SK-N-SH (cell line): ENCODE results near the gene NPIPA1. TPM values are rescaled to one million over a fixed set of nuclear protein-coding genes. Genes with fewer than 3 reads are reported as not detected.

Experiments
- CTCF ChIA-PET: fragments of 300-600, 350-600 bp; formaldehyde crosslinking; extraction: SDS; loops from one replicate; lab custom pipeline; 2021; lab: Yijun Ruan, JAX
- POLR2A ChIA-PET: fragments of 350-600 bp; sonication (Branson Sonifier 250); formaldehyde crosslinking; extraction: SDS; loops from one replicate; lab custom pipeline; 2020; ENCODE audit warnings: antibody characterized with exemption, inconsistent platforms; lab: Yijun Ruan, JAX
- DNase-seq: peaks from one replicate; pipeline ENCODE4 v3.0.0; 2012
- H2AFZ ChIP-seq: fragments of 200-600 bp; sonication (generic); 2 replicates; pipeline ENCODE4 v1.8.1; 2016; ENCODE audit warnings: antibody characterized with exemption, mild to moderate bottlenecking, low read depth
- H3F3A ChIP-seq: fragments of 200-600 bp; sonication (generic); replicated peaks from 2 replicates; pipeline ENCODE3; 2016; ENCODE audit warnings: antibody characterized with exemption, mild to moderate bottlenecking; ENCODE audit not compliant: insufficient read depth
- H3K27ac ChIP-seq, 2 experiments: fragments of 200-500 bp in 1 of 2; fragments of 200-600 bp in 1 of 2; sonication (Bioruptor generic) in 1 of 2; sonication (generic), shearing (Covaris generic) in 1 of 2; 2 replicates each; pipeline versions ENCODE4 v1.5.1 to v1.6.1; 2014 to 2016; ENCODE audit warnings: low read depth in 2 of 2, inconsistent platforms in 1 of 2, low read length in 1 of 2, mild to moderate bottlenecking in 1 of 2, mixed read lengths in 1 of 2
- H3K27me3 ChIP-seq: fragments of 200-600 bp; sonication (generic), shearing (Covaris generic); 2 replicates; pipeline ENCODE4 v1.6.1; 2016; ENCODE audit warnings: mixed run types; ENCODE audit not compliant: insufficient read depth
- H3K36me3 ChIP-seq, 2 experiments: fragments of 200-500 bp in 1 of 2; fragments of 200-600 bp in 1 of 2; sonication (Bioruptor generic) in 1 of 2; sonication (generic) in 1 of 2; replicated peaks in 1 of 2; 2 replicates each; pipeline versions ENCODE3 to v1.5.1; 2014 to 2016; ENCODE audit warnings: low read length in 1 of 2, mild to moderate bottlenecking in 1 of 2; ENCODE audit not compliant: insufficient read depth in 2 of 2, control insufficient read depth in 1 of 2
- H3K4me1 ChIP-seq, 2 experiments: fragments of 200-500 bp in 1 of 2; fragments of 200-600 bp in 1 of 2; sonication (Bioruptor generic) in 1 of 2; sonication (generic), shearing (Covaris generic) in 1 of 2; 2 replicates each; pipeline versions ENCODE4 v1.5.1 to v1.6.1; 2014 to 2016; ENCODE audit warnings: low read depth in 1 of 2, low read length in 1 of 2, mixed run types in 1 of 2; ENCODE audit not compliant: insufficient read depth in 2 of 2, control insufficient read depth in 1 of 2
- H3K4me2 ChIP-seq: fragments of 200-600 bp; sonication (generic), shearing (Covaris generic); 2 replicates; pipeline ENCODE4 v1.6.1; 2017; ENCODE audit warnings: mixed run types
- H3K4me3 ChIP-seq, 2 experiments: fragments of 200-500 bp in 1 of 2; fragments of 200-600 bp in 1 of 2; sonication (Bioruptor generic) in 1 of 2; sonication (generic), shearing (Covaris generic) in 1 of 2; 2 replicates each; pipeline versions ENCODE4 v1.5.1 to v1.8.1; 2014 to 2016; ENCODE audit warnings: low read depth in 2 of 2, inconsistent platforms in 1 of 2, low read length in 1 of 2, mild to moderate bottlenecking in 1 of 2, mixed read lengths in 1 of 2, moderate library complexity in 1 of 2
- H3K79me2 ChIP-seq: fragments of 200-600 bp; sonication (generic); 2 replicates; pipeline ENCODE4 v1.8.1; 2017; ENCODE audit warnings: mild to moderate bottlenecking; ENCODE audit not compliant: insufficient read depth
- H3K9ac ChIP-seq: fragments of 200-600 bp; sonication (generic); 2 replicates; pipeline ENCODE4 v1.6.1; 2017; ENCODE audit warnings: mixed run types
- H3K9me2 ChIP-seq: fragments of 200-600 bp; sonication (generic); 2 replicates; pipeline ENCODE4 v1.6.1; 2017; ENCODE audit warnings: mixed run types
- H3K9me3 ChIP-seq: fragments of 200-600 bp; sonication (generic); 2 replicates; pipeline ENCODE4 v1.6.1; 2017; ENCODE audit warnings: mixed run types, mild to moderate bottlenecking, moderate library complexity
- H4K20me1 ChIP-seq: fragments of 200-600 bp; sonication (generic); 2 replicates; pipeline ENCODE4 v1.6.1; 2017; ENCODE audit warnings: mild to moderate bottlenecking, mixed run types; ENCODE audit not compliant: insufficient read depth
- CHD2 ChIP-seq: fragments of 150-350 bp; IDR thresholded peaks from 2 replicates; pipeline ENCODE4 v1.6.1; 2018; ENCODE audit warnings: low read length; ENCODE audit not compliant: partially characterized antibody
- EP300 ChIP-seq, 2 experiments: IDR thresholded peaks; 2 replicates each; pipeline versions ENCODE4 v1.4.0 to v1.6.1; 2012; ENCODE audit warnings: borderline replicate concordance in 1 of 2, low read depth in 1 of 2, low read length in 1 of 2
- FOSL2 ChIP-seq: IDR thresholded peaks from 2 replicates; pipeline ENCODE4 v1.4.0; 2012; ENCODE audit warnings: low read depth, mild to moderate bottlenecking, moderate library complexity, borderline replicate concordance
- FOXJ3 ChIP-seq: sonication (generic); formaldehyde crosslinking; IDR thresholded peaks from 2 replicates; pipeline ENCODE4 v1.5.1; 2020; ENCODE audit warnings: mild to moderate bottlenecking, missing genetic modification reagents
- JUND ChIP-seq: IDR thresholded peaks from 2 replicates; pipeline ENCODE4 v1.4.0; 2012
- MXI1 ChIP-seq: IDR thresholded peaks from 2 replicates; pipeline ENCODE4 v1.6.1; 2012; ENCODE audit warnings: mild to moderate bottlenecking, low read depth, low read length, improper control_type of control experiment
- RAD21 ChIP-seq: IDR thresholded peaks from 2 replicates; pipeline ENCODE4 v1.6.1; 2012; ENCODE audit warnings: mild to moderate bottlenecking, low read length
- RXRA ChIP-seq: IDR thresholded peaks from 2 replicates; pipeline ENCODE4 v1.4.0; 2012; ENCODE audit warnings: low read depth, mild to moderate bottlenecking, borderline replicate concordance
- TCF12 ChIP-seq: IDR thresholded peaks from 2 replicates; pipeline ENCODE4 v1.4.0; 2012
- TEAD4 ChIP-seq: IDR thresholded peaks from 2 replicates; pipeline ENCODE4 v1.4.0; 2012; ENCODE audit warnings: mild to moderate bottlenecking, borderline replicate concordance; ENCODE audit not compliant: insufficient read depth
- YY1 ChIP-seq: IDR thresholded peaks from 2 replicates; pipeline ENCODE4 v1.4.0; 2012; ENCODE audit warnings: low read depth, mild to moderate bottlenecking
- WGBS: methylation state at CpG from one replicate; pipeline ENCODE4 v1.1.6; 2017; ENCODE audit warnings: low lambda C conversion rate; 5-methylcytosine and 5-hydroxymethylcytosine counted together
- polyA plus RNA-seq, 3 experiments: library from polyadenylated mRNA; depleted of rRNA; stranded (reverse); fragments of >200 nt; gene quantifications; 2 replicates each; pipeline ENCODE4 v1.2.3, GENCODE V29; 2012
- TF ChIP-seq, protein P1 (sequence below): fragments of 150-350 bp; IDR thresholded peaks from 2 replicates; pipeline ENCODE4 v1.6.1; 2016; ENCODE audit warnings: mild to moderate bottlenecking, low read depth, low read length
- TF ChIP-seq, protein P2 (sequence below): IDR thresholded peaks from 2 replicates; pipeline ENCODE4 v1.4.0; 2012; ENCODE audit warnings: low read depth, borderline replicate concordance
- TF ChIP-seq, protein P3 (sequence below): IDR thresholded peaks from 2 replicates; pipeline ENCODE4 v1.4.0; 2012; ENCODE audit warnings: low read depth, borderline replicate concordance

Gene NPIPA1
- polyA plus RNA-seq, 1 of the 3 experiments (the other 2 are of a cell fraction): 66.7 TPM

DNA sequence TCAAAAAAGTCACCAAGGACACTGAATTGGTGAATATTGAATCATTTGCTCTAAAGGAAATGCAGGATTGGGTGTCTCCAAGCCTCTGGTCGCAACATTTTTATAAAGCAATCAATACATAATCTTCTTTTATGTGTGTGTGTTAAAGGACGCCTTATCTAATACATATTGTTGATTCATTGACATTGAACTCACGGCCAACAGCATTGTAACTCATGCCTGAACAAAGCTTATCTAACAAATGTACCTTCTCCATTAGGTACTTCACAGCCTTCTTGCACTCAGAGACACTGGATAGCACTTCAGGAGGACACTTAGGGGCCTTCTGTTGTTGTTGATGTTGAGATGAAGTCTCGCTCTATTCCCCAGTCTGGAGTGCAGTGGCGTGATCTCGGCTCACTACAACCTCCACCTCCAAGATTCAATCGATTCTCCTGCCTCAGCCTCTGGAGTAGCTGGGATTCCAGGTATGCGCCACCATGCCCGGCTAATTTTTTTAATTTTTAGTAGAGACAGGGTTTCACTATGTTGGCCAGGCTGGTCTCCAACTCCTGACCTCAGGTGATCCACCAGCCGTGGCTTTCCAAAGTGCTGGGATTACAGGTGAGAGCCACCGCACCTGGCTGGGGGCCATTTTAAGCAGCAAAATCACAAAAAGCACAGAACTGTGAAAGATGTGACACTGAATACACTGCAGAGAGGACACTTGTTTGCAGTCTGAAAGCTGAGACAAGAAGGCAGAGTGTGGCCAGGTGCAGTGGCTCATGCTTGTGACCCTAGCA, 24.4 kb downstream of the NPIPA1 start:
- H3K9ac ChIP-seq: no peak overlapping the region
- H3K79me2 ChIP-seq: no peaks in the 10 kb centered on the region
- H3K36me3 ChIP-seq: no peaks in the 10 kb centered on the region
- H3K4me2 ChIP-seq: no peak overlapping the region
- WGBS: 82% methylated on average over 11 of the region's 11 CpGs
- CTCF ChIA-PET: no interaction called here
- POLR2A ChIA-PET: no interaction called here
- no peaks in the 10 kb centered on the region for H3K4me1 ChIP-seq
- H3F3A ChIP-seq: no peaks in the 10 kb centered on the region
- no peak overlapping the region for H3K27ac ChIP-seq
- no peaks in the 10 kb centered on the region for H4K20me1 ChIP-seq
- no peak for DNase-seq
- H2AFZ ChIP-seq: no peak overlapping the region
- no peaks in the 10 kb centered on the region for H3K27me3 ChIP-seq
- no peak overlapping the region for H3K4me3 ChIP-seq
- H3K9me3 ChIP-seq: peaks cover 7% of the 10 kb centered on the region; the same call in 1 of the 2 replicates
- TF ChIP-seq TEAD4: no peak
- TF ChIP-seq, protein P1, sequence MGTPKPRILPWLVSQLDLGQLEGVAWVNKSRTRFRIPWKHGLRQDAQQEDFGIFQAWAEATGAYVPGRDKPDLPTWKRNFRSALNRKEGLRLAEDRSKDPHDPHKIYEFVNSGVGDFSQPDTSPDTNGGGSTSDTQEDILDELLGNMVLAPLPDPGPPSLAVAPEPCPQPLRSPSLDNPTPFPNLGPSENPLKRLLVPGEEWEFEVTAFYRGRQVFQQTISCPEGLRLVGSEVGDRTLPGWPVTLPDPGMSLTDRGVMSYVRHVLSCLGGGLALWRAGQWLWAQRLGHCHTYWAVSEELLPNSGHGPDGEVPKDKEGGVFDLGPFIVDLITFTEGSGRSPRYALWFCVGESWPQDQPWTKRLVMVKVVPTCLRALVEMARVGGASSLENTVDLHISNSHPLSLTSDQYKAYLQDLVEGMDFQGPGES: no peak
- TF ChIP-seq FOSL2: no peak
- TF ChIP-seq EP300 (IDR thresholded peaks at IDR 0.05; ENCODE audit: borderline replicate concordance in 1 of 2, low read depth in 1 of 2, low read length in 1 of 2): no peak
- no peak for TF ChIP-seq CHD2
- TF ChIP-seq YY1: no peak
- TF ChIP-seq, protein P2, sequence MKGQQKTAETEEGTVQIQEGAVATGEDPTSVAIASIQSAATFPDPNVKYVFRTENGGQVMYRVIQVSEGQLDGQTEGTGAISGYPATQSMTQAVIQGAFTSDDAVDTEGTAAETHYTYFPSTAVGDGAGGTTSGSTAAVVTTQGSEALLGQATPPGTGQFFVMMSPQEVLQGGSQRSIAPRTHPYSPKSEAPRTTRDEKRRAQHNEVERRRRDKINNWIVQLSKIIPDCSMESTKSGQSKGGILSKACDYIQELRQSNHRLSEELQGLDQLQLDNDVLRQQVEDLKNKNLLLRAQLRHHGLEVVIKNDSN: no peak
- TF ChIP-seq TCF12: no peak
- TF ChIP-seq RXRA: no peak
- TF ChIP-seq RAD21: no peak
- TF ChIP-seq MXI1: no peak
- no peak for TF ChIP-seq JUND
- TF ChIP-seq, protein P3, sequence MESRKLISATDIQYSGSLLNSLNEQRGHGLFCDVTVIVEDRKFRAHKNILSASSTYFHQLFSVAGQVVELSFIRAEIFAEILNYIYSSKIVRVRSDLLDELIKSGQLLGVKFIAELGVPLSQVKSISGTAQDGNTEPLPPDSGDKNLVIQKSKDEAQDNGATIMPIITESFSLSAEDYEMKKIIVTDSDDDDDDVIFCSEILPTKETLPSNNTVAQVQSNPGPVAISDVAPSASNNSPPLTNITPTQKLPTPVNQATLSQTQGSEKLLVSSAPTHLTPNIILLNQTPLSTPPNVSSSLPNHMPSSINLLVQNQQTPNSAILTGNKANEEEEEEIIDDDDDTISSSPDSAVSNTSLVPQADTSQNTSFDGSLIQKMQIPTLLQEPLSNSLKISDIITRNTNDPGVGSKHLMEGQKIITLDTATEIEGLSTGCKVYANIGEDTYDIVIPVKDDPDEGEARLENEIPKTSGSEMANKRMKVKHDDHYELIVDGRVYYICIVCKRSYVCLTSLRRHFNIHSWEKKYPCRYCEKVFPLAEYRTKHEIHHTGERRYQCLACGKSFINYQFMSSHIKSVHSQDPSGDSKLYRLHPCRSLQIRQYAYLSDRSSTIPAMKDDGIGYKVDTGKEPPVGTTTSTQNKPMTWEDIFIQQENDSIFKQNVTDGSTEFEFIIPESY: no peak
- TF ChIP-seq FOXJ3: no peak
- no peaks in the 10 kb centered on the region for H3K9me2 ChIP-seq
